ENCODE data around the gene ABCA10.

The ABCA10 gene

DNA sequence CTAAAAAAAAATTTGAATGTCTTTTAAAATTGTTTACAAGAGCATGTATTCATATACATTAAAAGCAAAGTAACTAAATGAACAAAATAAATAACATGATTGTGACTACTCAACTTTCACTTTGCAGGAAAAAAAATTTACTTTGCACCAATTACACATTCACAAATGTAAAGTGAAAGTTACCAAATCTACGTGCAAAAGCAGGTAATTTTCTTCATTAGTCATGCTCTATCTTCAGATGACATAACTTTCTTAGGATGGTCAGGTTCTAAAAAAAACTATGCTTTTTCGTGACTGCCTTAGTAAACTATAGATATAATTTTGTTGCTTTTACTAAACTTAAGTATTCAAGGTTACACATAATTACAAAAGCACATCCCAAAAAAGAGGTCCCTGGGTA, 17.0 kb upstream of the ABCA10 start:
- TF ChIP-seq, protein P1, sequence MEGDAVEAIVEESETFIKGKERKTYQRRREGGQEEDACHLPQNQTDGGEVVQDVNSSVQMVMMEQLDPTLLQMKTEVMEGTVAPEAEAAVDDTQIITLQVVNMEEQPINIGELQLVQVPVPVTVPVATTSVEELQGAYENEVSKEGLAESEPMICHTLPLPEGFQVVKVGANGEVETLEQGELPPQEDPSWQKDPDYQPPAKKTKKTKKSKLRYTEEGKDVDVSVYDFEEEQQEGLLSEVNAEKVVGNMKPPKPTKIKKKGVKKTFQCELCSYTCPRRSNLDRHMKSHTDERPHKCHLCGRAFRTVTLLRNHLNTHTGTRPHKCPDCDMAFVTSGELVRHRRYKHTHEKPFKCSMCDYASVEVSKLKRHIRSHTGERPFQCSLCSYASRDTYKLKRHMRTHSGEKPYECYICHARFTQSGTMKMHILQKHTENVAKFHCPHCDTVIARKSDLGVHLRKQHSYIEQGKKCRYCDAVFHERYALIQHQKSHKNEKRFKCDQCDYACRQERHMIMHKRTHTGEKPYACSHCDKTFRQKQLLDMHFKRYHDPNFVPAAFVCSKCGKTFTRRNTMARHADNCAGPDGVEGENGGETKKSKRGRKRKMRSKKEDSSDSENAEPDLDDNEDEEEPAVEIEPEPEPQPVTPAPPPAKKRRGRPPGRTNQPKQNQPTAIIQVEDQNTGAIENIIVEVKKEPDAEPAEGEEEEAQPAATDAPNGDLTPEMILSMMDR (IDR thresholded peaks at IDR 0.05; ENCODE audit: low read depth, low read length): no peak
- in situ Hi-C loops (cut with HindIII; ENCODE audit: low sequenced_read_pairs): no loop called here
- H3K4me3 ChIP-seq (ENCODE audit: low read depth, low read length): no peak overlapping the region
- DNase-seq (ENCODE audit: low read depth, low spot score): no peak

DNA sequence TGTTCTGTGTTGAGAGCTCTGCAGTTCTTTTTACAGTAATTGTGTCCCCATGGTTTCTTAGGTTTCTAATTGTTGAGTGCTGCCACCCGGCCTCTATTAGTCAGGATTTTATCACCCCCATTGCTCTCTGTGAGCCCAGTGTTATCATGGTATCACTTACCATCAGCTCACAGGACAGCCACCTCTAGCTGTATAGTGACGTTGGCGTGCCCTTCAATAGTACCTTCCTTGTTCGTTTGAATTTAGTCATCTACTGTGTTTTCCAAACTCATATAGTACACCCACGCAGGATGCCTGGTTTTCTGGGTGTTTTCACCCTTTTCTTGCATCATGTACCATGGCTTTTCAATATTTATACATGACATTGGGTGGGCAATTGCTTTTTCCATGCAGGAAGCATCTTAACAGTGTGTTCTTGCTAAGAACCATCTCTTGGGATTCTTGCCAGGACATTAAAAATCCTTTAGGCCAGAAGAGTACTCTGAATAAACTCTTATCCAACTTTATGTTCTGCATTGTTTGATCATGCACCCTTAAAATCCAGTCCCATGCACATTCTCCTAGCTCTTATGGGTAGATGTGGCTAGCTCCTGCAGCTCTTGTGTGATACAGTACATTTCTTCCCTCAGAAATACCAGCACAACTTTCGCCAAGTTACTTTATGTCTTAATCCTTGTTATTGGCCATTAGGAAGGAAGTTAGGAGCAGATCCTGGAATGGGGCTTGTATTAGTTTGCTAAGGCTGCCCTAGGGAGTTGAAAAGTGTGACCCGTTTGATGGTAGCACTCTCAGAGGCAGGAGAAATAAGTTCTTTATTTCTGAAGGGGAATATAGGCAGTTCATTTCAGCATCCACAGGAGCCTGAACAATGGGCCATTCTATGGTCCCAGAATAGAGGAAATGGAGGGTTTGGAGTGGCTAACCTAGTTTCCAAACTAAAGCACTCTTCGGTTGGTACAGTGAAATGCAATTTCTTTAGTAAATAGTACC, 11.3 kb upstream of the ABCA10 start:
- in situ Hi-C loops (cut with HindIII; ENCODE audit: low sequenced_read_pairs): no loop called here

DNA sequence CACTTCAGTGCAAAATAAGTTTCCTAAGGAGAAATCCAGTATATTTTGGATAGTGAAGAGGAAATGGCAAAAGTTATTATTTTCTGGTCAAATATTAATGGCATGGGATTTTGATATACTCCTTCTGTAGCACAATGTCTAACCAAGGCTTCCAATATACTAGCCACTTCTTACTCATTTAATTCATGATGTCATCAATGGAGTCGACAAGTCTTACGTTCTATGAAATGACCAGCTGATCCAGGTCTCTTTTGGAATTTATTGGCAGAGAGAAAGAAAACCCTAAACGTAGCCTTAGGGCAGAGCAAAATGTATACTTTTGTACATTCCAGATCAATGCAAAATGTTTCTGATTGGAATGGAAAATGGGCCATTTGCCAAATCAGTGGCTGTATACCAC, 8.3 kb upstream of the ABCA10 start:
- TF ChIP-seq, protein P1 (IDR thresholded peaks at IDR 0.05; ENCODE audit: low read depth, low read length): no peak
- in situ Hi-C loops (cut with HindIII; ENCODE audit: low sequenced_read_pairs): no loop called here
- H3K4me3 ChIP-seq (ENCODE audit: low read depth, low read length): no peak overlapping the region
- no peak for DNase-seq (ENCODE audit: low read depth, low spot score)

More for the DNA sequence above, 11.3 kb upstream of the ABCA10 start:
- TF ChIP-seq, protein P1 (IDR thresholded peaks at IDR 0.05; ENCODE audit: low read depth, low read length): no peak
- DNase-seq (ENCODE audit: low read depth, low spot score): no peak
- no peak overlapping the region for H3K4me3 ChIP-seq (ENCODE audit: low read depth, low read length)

DNA sequence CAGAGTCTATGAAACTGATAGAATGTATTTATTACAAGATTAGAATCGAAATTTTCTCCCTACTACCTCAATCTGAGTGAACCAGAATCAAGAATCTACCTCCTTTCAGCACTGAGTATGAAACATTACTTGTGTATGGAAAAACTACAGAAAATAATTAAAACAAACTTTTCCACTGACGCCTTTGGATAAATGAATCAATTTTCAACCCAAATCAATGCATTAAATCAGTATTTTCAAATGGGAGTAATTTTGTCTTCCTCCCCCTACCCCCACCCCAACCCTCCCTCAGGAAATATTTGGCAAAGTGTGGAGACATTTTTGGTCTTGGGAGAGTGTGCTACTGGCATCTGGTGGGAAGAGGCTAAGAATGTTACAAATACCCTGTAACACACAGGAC, 7.8 kb upstream of the ABCA10 start:
- TF ChIP-seq, protein P1 (IDR thresholded peaks at IDR 0.05; ENCODE audit: low read depth, low read length): no peak
- in situ Hi-C loops (cut with HindIII; ENCODE audit: low sequenced_read_pairs): no loop called here
- DNase-seq (ENCODE audit: low read depth, low spot score): no peak
- H3K4me3 ChIP-seq (ENCODE audit: low read depth, low read length): no peak overlapping the region

DNA sequence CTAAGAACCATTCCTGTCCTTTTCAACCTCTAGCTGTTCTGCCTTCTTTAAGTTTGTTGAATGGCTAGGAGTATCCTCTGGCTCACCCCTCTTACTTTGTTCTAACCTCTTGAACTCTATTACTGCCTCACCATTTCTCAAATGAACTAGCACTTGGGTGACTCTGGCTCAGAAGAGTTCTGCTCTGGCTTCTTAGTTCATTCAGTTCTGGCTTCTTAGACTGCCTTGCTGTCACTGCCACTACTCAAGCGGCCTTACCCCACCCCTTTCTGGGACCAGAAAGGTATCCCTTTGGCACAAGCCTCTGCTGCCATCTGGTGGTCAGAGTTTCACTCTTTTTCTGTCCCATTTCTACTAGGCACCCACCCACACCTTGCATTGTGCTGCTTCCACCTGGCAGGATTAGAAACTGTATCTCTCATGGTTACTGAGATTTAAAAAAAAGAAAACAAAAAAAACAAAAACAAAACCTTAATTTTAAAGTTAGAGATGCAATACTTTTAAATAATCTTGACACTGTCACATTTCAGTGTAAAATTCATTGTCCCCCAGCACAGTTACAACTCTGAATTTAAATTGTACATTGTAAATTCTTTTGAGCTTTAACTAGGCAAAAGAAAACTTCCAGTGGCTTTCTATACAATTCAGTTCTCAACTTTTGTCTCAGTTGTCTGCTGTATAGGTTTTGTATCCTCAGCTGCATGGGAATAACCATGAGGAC, 6.9 kb upstream of the ABCA10 start:
- in situ Hi-C loops (cut with HindIII; ENCODE audit: low sequenced_read_pairs): no loop called here
- TF ChIP-seq, protein P1 (IDR thresholded peaks at IDR 0.05; ENCODE audit: low read depth, low read length): peak; percentile 67
- H3K4me3 ChIP-seq (ENCODE audit: low read depth, low read length): no peak overlapping the region
- peak; percentile 80 for DNase-seq (ENCODE audit: low read depth, low spot score)

DNA sequence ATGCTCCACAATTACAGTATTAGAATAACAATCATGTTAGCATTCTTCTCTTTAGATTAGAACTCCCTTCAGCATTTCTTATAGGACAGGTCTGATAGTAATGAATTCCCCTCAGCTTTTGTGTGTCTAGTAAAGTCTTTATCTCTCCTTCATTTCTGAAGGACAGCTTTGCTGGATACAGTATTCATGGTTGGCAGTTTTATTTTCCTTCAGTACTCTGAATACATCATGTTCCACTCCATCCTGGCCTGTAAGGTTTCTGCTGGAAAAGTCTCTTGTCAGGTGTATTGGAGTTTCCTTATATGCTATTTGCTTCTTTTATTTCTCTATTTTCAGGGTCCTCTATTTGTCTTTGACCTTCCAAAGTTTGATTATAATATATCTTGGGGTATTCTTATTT, 4.0 kb upstream of the ABCA10 start:
- H3K4me3 ChIP-seq (ENCODE audit: low read depth, low read length): no peak overlapping the region
- no peak for DNase-seq (ENCODE audit: low read depth, low spot score)
- in situ Hi-C loops (cut with HindIII; ENCODE audit: low sequenced_read_pairs): no loop called here
- TF ChIP-seq, protein P1 (IDR thresholded peaks at IDR 0.05; ENCODE audit: low read depth, low read length): no peak

Data from astrocyte of the spinal cord (primary cell).